Measurements from ENCODE around the gene BTN3A1.

- TF ChIP-seq, protein P1, sequence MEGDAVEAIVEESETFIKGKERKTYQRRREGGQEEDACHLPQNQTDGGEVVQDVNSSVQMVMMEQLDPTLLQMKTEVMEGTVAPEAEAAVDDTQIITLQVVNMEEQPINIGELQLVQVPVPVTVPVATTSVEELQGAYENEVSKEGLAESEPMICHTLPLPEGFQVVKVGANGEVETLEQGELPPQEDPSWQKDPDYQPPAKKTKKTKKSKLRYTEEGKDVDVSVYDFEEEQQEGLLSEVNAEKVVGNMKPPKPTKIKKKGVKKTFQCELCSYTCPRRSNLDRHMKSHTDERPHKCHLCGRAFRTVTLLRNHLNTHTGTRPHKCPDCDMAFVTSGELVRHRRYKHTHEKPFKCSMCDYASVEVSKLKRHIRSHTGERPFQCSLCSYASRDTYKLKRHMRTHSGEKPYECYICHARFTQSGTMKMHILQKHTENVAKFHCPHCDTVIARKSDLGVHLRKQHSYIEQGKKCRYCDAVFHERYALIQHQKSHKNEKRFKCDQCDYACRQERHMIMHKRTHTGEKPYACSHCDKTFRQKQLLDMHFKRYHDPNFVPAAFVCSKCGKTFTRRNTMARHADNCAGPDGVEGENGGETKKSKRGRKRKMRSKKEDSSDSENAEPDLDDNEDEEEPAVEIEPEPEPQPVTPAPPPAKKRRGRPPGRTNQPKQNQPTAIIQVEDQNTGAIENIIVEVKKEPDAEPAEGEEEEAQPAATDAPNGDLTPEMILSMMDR (conservative IDR thresholded peaks at IDR 0.05 in 1 of 2, IDR thresholded peaks at IDR 0.05 in 1 of 2; ENCODE audit: low read depth in 1 of 2, low read length in 2 of 2): no peak
- no peak for TF ChIP-seq EZH2 (IDR thresholded peaks at IDR 0.05; ENCODE audit: low read length, missing control alignments)
Observed at GRCh38 chr6:26437550-26437949, 35.5 kb downstream of the BTN3A1 start.

Measured in fibroblast of lung (primary cell).